GM19468 (cell line): ENCODE results near the gene LCN10.
"Not testable (repeated sequence)": the region's sequence is repeated elsewhere in the genome, so short reads cannot be mapped to it uniquely, and the experiment has no call there.

Experiments
- ATAC-seq: cut with Tn5 transposase; IDR thresholded peaks from one replicate; pipeline ENCODE4 v1.9.1; 2021; ENCODE audit warnings: mild to moderate bottlenecking, moderate library complexity, moderate number of reproducible peaks; ENCODE audit not compliant: unreplicated experiment; ENCODE audit errors: extremely low read depth

The LCN10 gene

DNA sequence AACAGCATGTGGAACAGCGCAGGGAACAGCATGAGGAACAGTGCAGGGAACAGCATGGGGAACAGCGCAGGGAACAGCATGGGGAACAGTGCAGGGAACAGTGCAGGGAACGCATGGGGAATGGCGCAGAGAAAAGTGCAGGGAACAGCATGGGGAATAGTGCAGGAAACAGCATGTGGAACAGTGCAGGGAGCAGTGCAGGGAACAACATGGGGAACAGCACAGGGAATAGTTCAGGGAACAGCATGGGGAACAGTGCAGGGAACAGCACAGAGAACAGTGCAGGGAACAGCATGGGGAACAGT, 13.3 kb upstream of the LCN10 start:
- no peak for ATAC-seq

DNA sequence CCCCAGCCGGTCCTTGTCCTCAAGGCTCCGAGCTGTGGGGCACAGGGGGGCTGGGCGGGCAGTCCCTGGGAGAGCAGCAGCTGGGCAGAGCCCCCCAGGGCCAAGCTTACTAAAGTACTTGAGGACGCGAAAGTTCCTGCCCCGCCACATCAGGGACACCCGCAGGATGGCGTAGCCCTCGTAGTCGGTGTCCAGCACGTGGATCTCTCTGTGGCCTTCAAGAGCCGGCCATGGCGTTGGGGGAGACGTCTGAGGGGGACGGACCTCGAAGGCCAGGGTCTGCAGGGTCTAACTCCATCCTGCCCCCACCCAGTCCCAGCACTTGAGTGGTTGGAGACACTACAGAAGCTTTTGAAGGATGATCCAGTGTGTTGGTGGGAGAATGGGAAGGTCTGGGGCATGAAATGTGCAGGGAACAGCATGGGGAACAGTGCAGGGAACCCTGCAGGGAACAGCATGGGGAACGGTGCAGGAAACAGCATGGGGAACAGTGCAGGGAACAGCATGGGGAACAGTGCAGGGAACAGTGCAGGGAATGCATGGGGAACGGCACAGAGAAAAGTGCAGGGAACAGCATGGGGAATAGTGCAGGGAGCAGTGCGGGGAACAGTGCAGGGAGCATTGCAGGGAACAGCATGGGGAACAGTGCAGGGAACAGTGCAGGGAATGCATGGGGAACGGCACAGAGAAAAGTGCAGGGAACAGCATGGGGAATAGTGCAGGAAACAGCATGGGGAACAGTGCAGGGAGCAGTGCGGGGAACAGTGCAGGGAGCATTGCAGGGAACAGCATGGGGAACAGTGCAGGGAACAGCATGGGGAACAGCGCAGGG, 12.8 kb upstream of the LCN10 start:
- ATAC-seq, result not testable (repeated sequence)

DNA sequence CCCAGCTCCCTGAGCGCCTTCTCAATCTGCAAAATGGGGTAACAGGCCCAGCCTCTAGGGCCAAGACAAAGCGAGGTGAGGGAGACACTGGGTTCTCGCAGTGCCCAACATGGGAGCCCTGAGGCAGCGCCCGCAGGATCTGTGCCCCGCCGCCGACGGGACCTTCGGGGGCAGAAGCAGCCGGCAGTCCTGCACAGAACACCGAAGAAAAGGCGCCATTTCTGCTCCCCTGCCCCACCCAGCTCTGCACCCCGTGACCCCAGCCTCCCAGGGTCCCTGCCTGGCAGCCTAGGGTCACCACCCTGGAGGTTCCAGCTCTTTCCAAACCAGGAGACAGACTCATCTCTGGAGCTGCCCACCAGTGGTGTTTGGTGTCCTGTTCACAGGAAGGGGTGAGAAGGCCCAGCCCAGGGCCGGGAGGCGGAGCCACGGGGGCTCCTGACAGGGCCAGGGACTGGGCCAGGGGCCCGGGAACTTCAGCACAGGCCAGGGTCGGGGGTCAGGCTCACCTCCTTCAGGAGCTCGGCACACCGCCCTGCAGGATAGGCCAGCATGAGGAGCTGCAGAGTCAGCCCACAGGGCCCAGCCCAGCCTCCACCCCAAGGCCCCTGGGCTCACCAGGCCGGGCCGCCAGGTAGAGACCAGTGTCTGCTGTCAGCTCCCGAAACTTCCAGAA, 12.0 kb upstream of the LCN10 start:
- ATAC-seq, result no peak

DNA sequence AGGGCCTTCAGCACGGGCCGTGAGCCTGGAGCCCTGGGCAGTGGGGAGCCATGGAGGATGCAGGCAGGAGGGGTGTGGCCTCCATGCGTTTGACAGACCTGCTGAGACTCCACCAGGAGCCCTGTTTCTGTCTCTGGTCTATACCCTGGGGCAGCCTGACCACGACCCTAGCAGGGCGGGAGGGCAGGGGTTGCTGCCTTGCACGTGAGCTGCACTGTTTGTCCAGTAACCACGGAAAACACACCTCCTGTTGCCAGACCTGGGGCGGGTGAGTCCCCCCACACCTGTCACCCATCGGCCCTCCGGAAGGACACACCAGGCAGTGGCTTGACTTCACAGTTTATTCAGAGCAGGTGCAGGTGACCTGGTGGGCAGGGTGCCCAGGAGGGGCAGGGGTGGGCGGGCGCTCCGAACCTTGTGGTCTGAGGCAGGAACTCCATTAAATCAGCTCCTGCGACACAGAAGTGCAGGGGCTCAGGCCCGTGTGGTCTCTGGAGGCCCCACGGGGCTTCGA, 11.4 kb upstream of the LCN10 start:
- ATAC-seq, result no peak

DNA sequence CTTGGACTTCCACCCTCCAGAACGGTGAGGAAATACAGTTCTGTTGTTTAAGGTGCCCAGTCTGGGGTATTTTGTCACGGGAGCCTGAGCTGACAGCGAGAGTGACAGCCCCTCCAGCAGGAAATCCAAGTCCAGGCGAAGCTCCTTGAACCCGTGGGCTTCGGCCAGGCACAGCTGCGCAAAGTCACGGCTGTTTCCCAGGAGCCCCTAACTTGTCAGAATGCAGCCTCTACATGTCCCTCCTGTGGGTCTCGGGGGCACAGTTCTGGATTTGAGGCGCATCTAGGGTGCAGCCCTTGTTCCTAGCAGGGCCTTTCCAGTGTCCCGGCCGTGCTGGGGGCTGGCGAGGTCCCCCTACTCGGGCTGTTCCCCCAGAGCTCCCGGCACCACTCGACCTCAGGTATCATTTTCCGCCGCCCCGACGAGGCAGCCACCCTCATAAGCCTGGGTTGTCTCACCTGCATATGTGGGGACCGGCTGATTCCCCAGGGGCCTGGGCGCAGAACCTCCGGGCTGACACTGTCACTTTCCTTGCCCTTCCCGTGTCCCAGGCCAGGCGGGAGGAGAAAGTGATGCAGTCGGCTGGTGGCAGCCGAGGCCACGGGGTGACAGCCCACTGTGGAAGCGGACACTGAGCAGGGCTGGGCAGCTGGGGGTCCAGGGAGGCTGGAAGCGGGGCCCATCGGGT, 10.8 kb upstream of the LCN10 start:
- no peak for ATAC-seq

DNA sequence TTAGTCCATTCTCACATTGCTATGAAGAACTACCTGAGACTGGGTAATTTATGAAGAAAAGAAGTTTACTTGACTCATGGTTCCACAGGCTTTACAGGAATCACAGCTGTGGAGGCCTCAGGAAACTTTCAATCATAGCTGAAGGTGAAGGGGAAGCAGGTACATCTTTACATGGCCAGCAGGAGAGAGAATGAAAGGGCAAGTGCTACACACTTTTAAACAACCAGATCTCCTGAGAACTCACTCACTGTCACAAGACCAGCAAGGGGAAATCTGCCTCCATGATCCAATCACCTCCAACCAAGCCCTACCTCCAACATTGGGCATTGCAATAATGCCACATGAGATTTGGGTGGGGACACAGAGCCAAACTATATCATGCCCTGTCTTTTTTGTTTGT, 9.1 kb upstream of the LCN10 start:
- ATAC-seq, result no peak

DNA sequence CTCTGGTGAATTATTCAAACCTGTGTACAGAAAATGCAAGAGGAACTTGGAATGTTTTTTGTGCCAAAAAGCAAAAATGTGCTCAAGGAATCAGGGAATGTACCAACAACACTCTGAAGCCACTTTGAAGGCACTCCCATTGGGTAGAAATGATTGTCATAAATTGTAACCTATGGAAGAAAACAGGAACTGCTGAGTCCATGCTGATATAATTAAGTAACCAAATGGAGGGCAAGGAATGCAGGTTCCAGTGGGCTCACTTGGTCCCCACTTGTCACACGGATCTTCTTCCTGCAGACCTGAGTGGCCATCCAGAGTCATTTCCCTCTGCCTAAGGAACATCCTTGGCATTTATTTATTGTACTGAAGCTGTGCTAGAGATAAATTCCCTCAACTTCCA, 8.5 kb upstream of the LCN10 start:
- no peak for ATAC-seq

DNA sequence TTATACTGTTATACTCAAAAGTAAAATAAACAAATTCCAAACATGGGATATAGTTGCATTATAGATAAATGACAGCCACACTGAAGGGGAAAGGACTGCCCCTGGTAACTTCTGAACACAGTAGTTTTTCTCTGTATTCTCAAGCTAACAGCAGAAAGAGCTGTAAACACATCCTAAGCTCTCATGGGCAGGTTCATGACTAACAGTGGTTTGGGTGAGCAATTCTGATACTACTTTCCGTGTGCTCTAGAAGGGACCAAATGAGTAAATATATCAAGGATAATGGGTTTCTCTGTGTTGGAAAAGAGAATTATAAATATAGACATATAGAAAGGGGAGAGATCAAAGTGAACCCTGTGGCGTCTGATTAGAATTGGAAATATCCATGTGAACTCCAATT, 7.8 kb upstream of the LCN10 start:
- ATAC-seq, result no peak

DNA sequence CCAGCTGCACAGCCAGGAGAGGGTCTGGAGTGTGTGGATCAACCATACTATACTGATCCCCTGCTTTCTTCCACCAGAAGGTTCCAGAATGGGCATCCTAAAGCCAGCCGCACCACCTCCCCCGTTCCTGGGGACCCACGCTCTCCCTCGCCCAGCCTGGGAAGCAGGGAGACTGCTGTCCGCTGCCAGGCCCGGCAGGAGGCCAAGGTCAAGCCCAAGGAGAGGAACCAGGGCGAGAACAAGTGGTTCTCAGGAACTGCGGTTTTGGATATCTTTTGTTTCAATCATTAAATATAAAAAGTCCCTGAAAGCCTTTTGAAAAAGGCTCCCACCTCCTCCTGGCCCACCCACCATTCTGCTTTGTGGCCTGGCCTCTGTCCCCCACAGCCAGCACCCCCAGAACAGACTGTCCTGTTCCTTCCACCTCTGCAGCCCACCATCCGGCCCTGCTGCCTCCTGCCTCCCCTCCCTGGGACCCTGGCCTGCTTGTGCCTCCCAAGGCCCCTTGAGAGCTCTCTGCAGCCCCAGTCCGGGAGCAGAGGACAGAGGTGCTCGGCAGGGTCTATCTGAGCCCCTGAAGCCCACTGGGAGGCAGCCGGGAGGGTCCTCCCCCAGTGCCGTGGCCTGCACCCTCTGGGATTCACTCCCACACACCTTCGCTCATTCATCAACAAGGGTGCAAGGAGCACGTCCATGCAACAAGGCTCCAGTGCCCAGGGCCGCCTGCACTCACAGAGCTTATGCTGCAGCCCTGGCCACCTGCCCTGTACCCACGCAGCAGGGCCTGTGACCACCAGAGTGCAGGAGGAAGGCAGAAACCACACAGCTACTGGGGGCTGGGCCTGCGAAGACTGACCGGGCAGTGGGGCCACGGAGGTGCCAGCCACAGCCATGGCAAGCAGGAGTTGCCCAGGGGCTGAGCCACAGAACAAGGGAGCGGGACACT, 6.2 kb upstream of the LCN10 start:
- ATAC-seq, result no peak

DNA sequence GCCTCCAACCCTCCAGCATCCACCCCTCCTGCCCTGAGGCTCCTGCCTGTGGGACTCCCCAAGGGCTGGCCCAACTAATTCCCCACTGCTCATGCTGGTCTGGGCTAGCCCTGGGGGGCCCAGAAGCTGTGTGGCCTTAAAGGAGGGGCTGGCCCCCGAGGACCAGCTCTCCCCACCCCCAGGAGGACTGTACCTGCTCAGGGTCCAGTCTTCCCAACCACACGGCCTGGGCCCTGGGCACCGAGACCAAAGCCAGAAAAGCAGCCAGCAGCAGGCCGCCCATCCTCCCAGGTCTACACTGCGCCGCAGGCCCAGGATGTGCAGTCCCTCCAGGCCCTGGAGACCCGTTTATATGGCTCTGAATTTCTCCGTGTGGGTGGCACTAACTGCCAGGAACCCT, 5.5 kb upstream of the LCN10 start, which contains the start of gene LCN6:
Gene LCN6 (minus strand): TSS at position 325 of the 400 bp plus-strand sequence. CDS start 42 bp downstream, at position 283.
- ATAC-seq, result no peak

DNA sequence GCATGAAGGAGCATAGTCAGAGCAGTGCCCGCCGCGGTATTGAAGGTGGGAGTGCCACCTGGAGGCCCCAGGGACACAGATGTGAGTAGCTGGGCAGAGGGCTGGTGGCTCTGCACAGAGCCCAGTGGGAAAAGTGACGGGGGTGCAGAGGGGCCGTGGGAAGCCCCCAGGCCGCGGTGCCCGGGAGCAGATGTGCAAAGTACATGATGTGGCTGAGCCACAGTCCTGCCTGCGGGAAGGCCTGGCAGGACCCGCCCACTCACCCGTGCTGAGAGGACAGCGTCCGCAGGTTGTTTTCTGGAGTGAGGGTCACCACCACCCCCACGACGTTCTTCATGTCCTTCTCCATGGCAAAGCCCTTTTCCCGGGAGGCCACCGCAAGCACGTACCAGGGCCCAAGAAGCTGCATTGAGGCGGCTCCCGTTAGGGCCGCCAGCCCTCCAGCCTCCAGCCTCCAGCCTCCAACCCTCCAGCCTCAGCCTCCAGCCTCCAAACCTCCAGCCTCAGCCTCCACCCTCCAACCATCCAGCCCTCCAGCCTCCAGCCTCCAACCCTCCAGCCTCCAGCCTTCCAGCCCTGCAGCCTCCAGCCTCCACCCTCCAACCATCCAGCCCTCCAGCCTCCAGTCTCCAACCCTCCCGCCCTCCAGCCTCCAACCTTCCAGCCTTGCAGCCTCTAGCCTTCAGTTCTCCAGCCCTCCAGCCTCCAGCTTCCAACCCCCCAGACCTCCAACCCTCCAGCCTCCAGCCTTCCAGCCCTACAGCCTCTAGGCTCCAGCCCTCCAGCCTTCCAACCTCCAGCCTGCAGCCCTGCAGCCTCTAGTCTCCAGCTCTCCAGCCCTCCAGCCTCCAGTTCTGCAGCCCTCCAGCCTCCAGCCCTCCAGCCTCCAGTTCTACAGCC, 4.7 kb upstream of the LCN10 start:
- ATAC-seq, result no peak

DNA sequence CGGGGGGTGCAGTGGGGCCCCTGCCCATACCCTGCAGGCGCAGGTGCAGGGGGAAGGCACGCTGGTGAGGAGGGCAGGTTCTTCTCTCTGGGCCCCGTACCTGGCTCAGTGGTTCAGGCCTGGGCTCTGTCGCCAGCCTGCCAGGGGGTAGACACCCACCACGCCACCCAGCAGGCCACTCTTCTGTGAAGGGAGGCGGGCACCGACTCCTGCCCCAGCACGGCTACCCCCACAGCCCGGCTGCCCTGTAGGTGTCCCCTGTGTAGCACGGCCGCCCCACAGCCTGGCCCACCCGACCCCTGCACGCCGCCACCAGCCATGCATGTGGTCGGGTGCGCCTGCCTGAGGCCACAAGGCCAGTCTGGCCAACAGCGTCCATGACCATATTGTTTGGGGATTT, 3.9 kb upstream of the LCN10 start:
- no peak for ATAC-seq

DNA sequence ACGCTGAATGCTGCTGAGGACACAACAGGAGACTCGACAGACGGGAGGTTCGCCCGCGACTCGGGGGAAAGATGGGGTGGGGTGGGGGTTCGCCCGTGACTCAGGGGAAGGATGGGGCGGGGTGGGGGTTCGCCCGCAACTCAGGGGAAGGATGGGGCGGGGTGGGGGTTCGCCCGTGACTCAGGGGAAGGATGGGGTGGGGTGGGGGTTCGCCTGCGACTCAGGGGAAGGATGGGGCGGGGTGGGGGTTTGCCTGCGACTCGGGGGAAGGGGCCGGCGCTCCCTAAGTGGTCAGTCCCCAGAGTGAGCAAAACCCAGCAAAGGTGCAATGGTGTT, 3.4 kb upstream of the LCN10 start:
- ATAC-seq, result no peak

DNA sequence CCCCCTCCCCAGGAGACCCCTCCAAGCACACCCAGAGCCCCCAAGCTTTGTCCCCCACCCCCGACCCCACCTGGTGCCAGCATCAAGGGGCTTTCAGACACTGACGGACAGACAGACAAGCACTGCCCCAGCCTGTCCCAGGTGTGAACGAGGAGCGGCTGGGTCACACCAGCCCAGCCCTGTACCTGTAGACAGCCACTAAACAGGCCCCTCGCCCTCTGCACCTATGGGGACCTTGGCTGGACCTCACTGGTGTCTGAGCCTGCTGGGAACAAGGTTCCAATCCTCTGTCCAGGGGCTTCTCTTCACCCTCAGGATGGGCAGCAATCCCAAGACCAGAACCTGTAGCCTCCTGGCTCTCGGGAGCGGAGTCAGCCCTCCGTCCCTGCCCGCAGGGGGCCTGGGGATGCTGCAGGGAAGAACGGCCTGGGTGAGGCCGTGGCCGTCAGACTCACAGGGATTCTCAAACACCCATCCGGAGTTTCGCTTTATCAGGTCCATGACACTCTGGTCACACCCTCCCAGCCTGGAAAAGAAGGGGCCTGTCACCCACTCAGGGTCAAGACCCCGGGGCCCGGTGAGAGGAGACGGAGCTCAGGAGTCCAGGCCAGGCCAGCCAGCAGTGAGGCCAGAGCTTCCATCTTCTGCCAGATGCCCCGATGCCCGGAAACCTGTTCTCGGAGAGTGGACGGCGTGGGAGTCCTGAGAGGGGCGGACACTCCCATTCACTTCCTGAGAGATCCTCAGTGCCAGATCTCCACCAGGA, 2.8 kb upstream of the LCN10 start:
- no peak for ATAC-seq

DNA sequence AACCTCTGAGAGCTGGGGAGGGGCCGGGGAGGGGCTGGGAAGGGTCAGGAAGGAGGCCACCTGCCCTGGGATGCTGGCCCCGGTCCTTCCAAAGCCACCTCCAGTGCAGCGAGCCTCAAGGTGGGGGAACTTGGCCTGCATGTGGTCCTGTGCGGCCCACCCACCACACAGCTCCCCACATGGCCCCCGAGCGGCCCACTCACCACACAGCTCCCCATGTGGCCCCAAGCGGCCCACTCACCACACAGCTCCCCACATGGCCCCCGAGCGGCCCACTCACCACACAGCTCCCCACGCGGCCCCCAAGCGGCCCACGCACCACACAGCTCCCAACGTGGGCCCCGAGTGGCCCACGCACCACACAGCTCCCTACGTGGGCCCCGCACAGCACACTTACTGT, 2.0 kb upstream of the LCN10 start:
- ATAC-seq, result no peak

DNA sequence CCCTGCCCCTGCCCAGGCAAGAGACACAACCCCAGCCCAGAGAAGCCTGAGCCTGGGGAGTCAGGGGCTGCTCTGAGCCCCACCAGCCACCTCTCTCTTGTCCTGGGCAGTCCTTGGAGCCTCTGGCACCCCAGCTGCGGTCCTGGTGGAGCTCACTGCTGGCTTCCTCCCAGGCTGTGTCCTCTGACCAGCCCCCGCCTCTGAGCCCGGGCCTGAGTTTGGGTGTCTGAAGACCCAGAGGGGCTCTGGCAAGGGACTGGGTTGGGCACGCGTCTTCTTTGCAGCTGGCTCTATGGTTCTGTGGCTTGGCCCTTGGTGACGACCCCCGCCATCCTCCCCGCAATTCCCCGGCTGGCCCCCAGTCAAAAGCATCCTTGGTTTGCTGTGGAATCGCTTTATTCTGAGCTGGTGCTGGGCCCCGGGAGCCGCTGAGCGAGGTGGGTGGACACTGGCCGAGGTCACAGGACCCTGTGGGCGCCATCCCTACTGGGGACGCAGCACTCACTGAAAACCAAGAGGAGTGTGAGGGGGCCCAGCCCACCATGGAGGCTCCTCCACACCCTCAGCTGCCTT, 985 bp upstream of the LCN10 start:
- ATAC-seq, result no peak

DNA sequence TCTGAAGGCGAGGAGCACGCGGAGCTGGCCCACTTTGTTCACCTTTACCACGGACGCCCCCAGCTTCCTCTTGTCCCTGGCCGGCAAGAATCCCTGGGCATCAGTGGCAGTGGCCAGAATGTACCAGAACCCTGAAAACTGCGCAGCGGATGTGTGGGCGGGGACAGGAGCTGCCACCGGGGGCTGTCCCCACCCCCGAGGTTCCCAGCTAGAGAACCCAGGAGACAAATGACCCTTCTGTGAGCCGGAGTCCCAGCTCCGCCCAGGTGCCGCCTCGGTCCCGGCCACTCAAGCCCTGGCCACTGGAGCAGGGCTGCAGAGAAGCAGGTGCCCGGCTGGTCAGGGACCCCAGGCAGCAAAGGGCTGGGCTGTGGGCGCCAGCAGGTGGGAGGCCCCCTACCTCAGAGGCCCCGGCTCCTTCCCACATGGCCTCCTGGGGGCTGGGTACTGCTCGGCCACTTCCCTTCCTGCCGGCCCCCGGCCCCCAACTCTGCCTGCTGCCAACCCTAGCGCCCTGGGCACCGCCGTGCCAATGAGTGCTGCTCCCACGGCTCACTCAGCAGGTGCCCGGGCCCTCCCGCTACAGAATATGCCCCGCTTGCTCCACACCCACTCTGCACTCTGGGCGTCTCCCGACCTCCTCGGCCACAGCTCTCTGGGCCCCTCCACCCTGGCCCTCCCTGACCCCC, 713 bp downstream of the LCN10 start:
- ATAC-seq, result no peak
